K562 (cell line): ENCODE results near the gene MTF1. TPM values are rescaled to one million over a fixed set of nuclear protein-coding genes. Genes with fewer than 3 reads are reported as not detected.

Experiments used
- BCOR ChIP-seq: fragments of 450-650 bp; IDR thresholded peaks from 2 replicates; pipeline ENCODE4 v1.6.1; 2016
- DLX4 ChIP-seq: fragments of 250-450 bp; sonication (Bioruptor Pico); IDR thresholded peaks from 2 replicates; pipeline ENCODE4 v1.6.1; 2021; ENCODE audit warnings: mild to moderate bottlenecking
- GABPB1 ChIP-seq: sonication (generic); formaldehyde crosslinking; IDR thresholded peaks from 2 replicates; pipeline ENCODE4 v1.8.0; 2022; ENCODE audit warnings: mild to moderate bottlenecking, missing genetic modification reagents
- GMEB1 ChIP-seq: fragments of 250-450 bp; sonication (Bioruptor Pico); IDR thresholded peaks from 2 replicates; pipeline ENCODE4 v1.4.0; 2020; ENCODE audit warnings: mild to moderate bottlenecking
- JUNB ChIP-seq: fragments of 450-650 bp; formaldehyde crosslinking; conservative IDR thresholded peaks from 2 replicates; pipeline ENCODE4 v1.4.0; 2020; ENCODE audit warnings: mild to moderate bottlenecking
- NFIC ChIP-seq: fragments of 450-650 bp; IDR thresholded peaks from 2 replicates; pipeline ENCODE4 v1.6.1; 2017; ENCODE audit warnings: mild to moderate bottlenecking, inconsistent platforms
- NR1H2 ChIP-seq: sonication (generic); formaldehyde crosslinking; IDR thresholded peaks from 2 replicates; pipeline ENCODE4 v1.4.0; 2020; ENCODE audit warnings: mild to moderate bottlenecking, missing genetic modification reagents
- RBM14 ChIP-seq: fragments of 200-400 bp; formaldehyde crosslinking; IDR thresholded peaks from 2 replicates; pipeline ENCODE4 v1.6.1; 2018; ENCODE audit warnings: low read depth, mild to moderate bottlenecking, low read length, moderate library complexity, borderline replicate concordance; ENCODE audit not compliant: insufficient read depth
- RBM17 ChIP-seq: fragments of 200-400 bp; formaldehyde crosslinking; IDR thresholded peaks from 2 replicates; pipeline ENCODE4 v1.6.1; 2017; ENCODE audit warnings: low read depth, mild to moderate bottlenecking, low read length, borderline replicate concordance
- RUNX1 ChIP-seq: sonication (generic); IDR thresholded peaks from 2 replicates; pipeline ENCODE4 v1.6.1; 2016; ENCODE audit warnings: antibody characterized with exemption, low read depth
- SMARCA4 ChIP-seq: fragments of 450-650 bp; IDR thresholded peaks from 2 replicates; pipeline ENCODE4 v1.6.1; 2016
- SMARCE1 ChIP-seq: fragments of 450-650 bp; IDR thresholded peaks from 2 replicates; pipeline ENCODE4 v1.7.1; 2016; ENCODE audit warnings: mild to moderate bottlenecking
- SNAPC5 ChIP-seq: fragments of 250-450 bp; sonication (Bioruptor Pico); IDR thresholded peaks from 2 replicates; pipeline ENCODE4 v1.8.0; 2021; ENCODE audit warnings: moderate library complexity, mild to moderate bottlenecking, inconsistent platforms
- SNRNP70 ChIP-seq: fragments of 200-400 bp; formaldehyde crosslinking; optimal IDR thresholded peaks from 2 replicates; pipeline ENCODE3; 2017; ENCODE audit warnings: low read depth, low read length
- SOX6 ChIP-seq: fragments of 450-650 bp; IDR thresholded peaks from 2 replicates; pipeline ENCODE4 v1.6.1; 2014; ENCODE audit warnings: mild to moderate bottlenecking
- SREBF1 ChIP-seq: fragments of 150-350 bp; IDR thresholded peaks from 2 replicates; pipeline ENCODE4 v1.6.1; 2014; ENCODE audit warnings: antibody characterized with exemption, low read depth, low read length, borderline replicate concordance
- SRSF9 ChIP-seq: fragments of 200-400 bp; formaldehyde crosslinking; IDR thresholded peaks from 2 replicates; pipeline ENCODE4 v1.6.1; 2017; ENCODE audit warnings: low read depth, low read length, borderline replicate concordance
- TBL1XR1 ChIP-seq, 2 experiments: IDR thresholded peaks; 2 replicates each; pipeline ENCODE4 v1.6.1; 2012; ENCODE audit warnings: improper control_type of control experiment in 2 of 2, low read length in 2 of 2, mild to moderate bottlenecking in 1 of 2
- TCF7 ChIP-seq: sonication (generic); IDR thresholded peaks from 2 replicates; pipeline ENCODE4 v1.6.1; 2016; ENCODE audit warnings: antibody characterized with exemption, borderline replicate concordance
- TFE3 ChIP-seq: fragments of 450-650 bp; formaldehyde crosslinking; IDR thresholded peaks from 2 replicates; pipeline ENCODE4 v1.4.0; 2020; ENCODE audit warnings: mild to moderate bottlenecking, mixed read lengths
- TRIM24 ChIP-seq, 2 experiments: fragments of 450-650 bp; IDR thresholded peaks; 2 replicates each; pipeline ENCODE4 v1.6.1; 2016
- USF1 ChIP-seq: sonication (generic); formaldehyde crosslinking; IDR thresholded peaks from 2 replicates; pipeline ENCODE4 v1.9.0; 2022; ENCODE audit warnings: mild to moderate bottlenecking, missing genetic modification reagents
- ZBED1 ChIP-seq: IDR thresholded peaks from 2 replicates; pipeline ENCODE4 v1.6.1; 2014
- ZC3H8 ChIP-seq: fragments of 450-650 bp; IDR thresholded peaks from 2 replicates; pipeline ENCODE4 v1.6.1; 2017
- ZFPM2 ChIP-seq: fragments of 250-450 bp; sonication (Bioruptor Pico); IDR thresholded peaks from 2 replicates; pipeline ENCODE4 v1.5.1; 2022; ENCODE audit warnings: mild to moderate bottlenecking
- ZNF23 ChIP-seq: fragments of 250-450 bp; sonication (Bioruptor Pico); IDR thresholded peaks from 2 replicates; pipeline ENCODE4 v1.4.0; 2020; ENCODE audit warnings: mild to moderate bottlenecking
- ZNF57 ChIP-seq: fragments of 450-650 bp; formaldehyde crosslinking; IDR thresholded peaks from 2 replicates; pipeline ENCODE4 v1.4.0; 2020; ENCODE audit warnings: mild to moderate bottlenecking, moderate library complexity
- ZNF76 ChIP-seq: fragments of 250-450 bp; sonication (Bioruptor Pico); IDR thresholded peaks from 2 replicates; pipeline ENCODE4 v1.4.0; 2020; ENCODE audit warnings: mild to moderate bottlenecking, moderate library complexity, borderline replicate concordance
- polyA plus RNA-seq, 8 experiments: library from polyadenylated mRNA; depleted of rRNA in 4 of 8; stranded (reverse) in 5 of 8; unstranded in 3 of 8; fragments of >200 nt; fragmentation: Nextera tagmentation in 2 of 8; fragmentation: Illumina TruSeq in 1 of 8; extraction: Ambion mirVana in 2 of 8; extraction: Trizol in 1 of 8; gene quantifications; 2 replicates each; pipeline versions ENCODE4 v1.2.1 to v1.2.3, GENCODE V29; 2011 to 2014; ENCODE audit warnings: inconsistent platforms in 1 of 8, missing spikeins in 1 of 8
- total RNA-seq, 7 experiments: library from RNA; depleted of rRNA in 6 of 7; stranded (reverse); fragments of >200 nt in 6 of 7; fragmentation: Illumina TruSeq in 2 of 7; extraction: Trizol in 2 of 7; gene quantifications; 2 replicates each; pipeline versions ENCODE4 v1.2.1 to v1.2.3, GENCODE V29; 2011 to 2021; ENCODE audit warnings: low replicate concordance in 1 of 7

MTF1 gene
- total and polyA plus RNA-seq, 9 of the 15 experiments (the other 6 are each of a cell fraction or from before 2014, with no cell fraction given), result 1.1 to 12.2 (median 4.3) TPM

GRCh38 chr1:37865348-37866120 is 6.1 kb upstream of the MTF1 start (continued):
- 0 out of 2 replicates have a peak, but pooled peaks have one; percentile 38 for TF ChIP-seq SMARCE1
- TF ChIP-seq RBM14, result no peak
- no peak for TF ChIP-seq SRSF9
- TF ChIP-seq NFIC, result no peak
- no peak for TF ChIP-seq ZNF57
- no peak for TF ChIP-seq TBL1XR1 (IDR thresholded peaks at IDR 0.05; ENCODE audit: low read length in 2 of 2)
- TF ChIP-seq SMARCA4, result 0 out of 2 replicates have a peak, but pooled peaks have one; percentile 18
- TF ChIP-seq SNAPC5 (CRISPR knock-in tag), result no peak
- no peak for TF ChIP-seq SREBF1
- TF ChIP-seq GMEB1 (CRISPR knock-in tag), result no peak
- TF ChIP-seq ZFPM2 (CRISPR knock-in tag), result no peak
- TF ChIP-seq ZBED1, result no peak
- no peak for TF ChIP-seq JUNB (CRISPR knock-in tag)
- TF ChIP-seq RUNX1, result no peak
- TF ChIP-seq DLX4 (CRISPR knock-in tag), result no peak
- no peak for TF ChIP-seq NR1H2 (CRISPR knock-in tag)
- no peak for TF ChIP-seq ZNF23 (CRISPR knock-in tag)
- no peak for TF ChIP-seq SNRNP70
- TF ChIP-seq TFE3 (CRISPR knock-in tag), result peak; percentile 65
- TF ChIP-seq RBM17, result no peak
- TF ChIP-seq BCOR, result no peak
- TF ChIP-seq TCF7, result no peak
- TF ChIP-seq TRIM24 (IDR thresholded peaks at IDR 0.05), result peak; percentile 24 to 29; a peak in 2 of 4 replicates
- 0 out of 2 replicates have a peak, but pooled peaks have one; percentile 25 for TF ChIP-seq SOX6
- TF ChIP-seq USF1, result peak; percentile 26
- no peak for TF ChIP-seq ZNF76
- no peak for TF ChIP-seq ZC3H8
- no peak for TF ChIP-seq GABPB1 (CRISPR knock-in tag)
